Liver (tissue), 3 donors: ENCODE data around the gene CRAMP1.

ENCODE experiments used
- EGR1 ChIP-seq, 2 donors: IDR thresholded peaks; 2 replicates each; pipeline ENCODE4 v1.6.1; 2016 to 2018; ENCODE audit warnings: antibody characterized with exemption in 2 of 2, low read depth in 2 of 2
- SP1 ChIP-seq: IDR thresholded peaks from 2 replicates; pipeline ENCODE4 v1.6.1; 2018; ENCODE audit warnings: antibody characterized with exemption, mild to moderate bottlenecking
- TAF1 ChIP-seq: conservative IDR thresholded peaks from 2 replicates; pipeline ENCODE4 v1.6.1; 2016; ENCODE audit warnings: antibody characterized with exemption, mild to moderate bottlenecking
- YY1 ChIP-seq: IDR thresholded peaks from 2 replicates; pipeline ENCODE4 v1.6.1; 2016; ENCODE audit warnings: antibody characterized with exemption, mild to moderate bottlenecking
- TF ChIP-seq, protein P1 (sequence below): fragments of 150-350 bp; IDR thresholded peaks from 2 replicates; pipeline ENCODE4 v1.5.1; 2017; ENCODE audit warnings: improper control_type of control experiment, low read depth, low read length; ENCODE audit not compliant: missing input control
- TF ChIP-seq, protein P2 (sequence below): IDR thresholded peaks from 2 replicates; pipeline ENCODE4 v1.6.1; 2016; ENCODE audit warnings: antibody characterized with exemption, mild to moderate bottlenecking
- donor health status: healthy.
- donor health status: healthy.

DNA sequence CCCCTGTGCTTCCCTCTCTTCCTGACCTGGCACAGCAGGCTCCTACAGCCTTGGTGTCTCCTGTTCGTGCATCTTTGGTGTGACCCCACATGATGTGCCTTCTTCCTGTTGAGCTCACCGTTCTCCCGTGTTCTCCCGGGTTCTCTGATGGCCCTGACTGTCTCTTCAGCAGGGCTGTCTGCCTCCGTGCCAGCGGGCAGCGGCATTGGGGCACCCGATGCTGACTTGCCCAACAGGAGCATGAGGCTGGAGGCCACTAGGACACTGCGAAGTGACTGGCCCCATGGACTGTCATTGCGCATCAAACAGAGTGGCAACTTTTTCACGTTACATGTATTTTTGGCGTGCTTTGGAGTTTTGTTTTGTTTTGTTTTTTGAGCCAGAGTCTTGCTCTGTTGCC lies 22.4 kb downstream of the CRAMP1 start:
- TF ChIP-seq, protein P1, sequence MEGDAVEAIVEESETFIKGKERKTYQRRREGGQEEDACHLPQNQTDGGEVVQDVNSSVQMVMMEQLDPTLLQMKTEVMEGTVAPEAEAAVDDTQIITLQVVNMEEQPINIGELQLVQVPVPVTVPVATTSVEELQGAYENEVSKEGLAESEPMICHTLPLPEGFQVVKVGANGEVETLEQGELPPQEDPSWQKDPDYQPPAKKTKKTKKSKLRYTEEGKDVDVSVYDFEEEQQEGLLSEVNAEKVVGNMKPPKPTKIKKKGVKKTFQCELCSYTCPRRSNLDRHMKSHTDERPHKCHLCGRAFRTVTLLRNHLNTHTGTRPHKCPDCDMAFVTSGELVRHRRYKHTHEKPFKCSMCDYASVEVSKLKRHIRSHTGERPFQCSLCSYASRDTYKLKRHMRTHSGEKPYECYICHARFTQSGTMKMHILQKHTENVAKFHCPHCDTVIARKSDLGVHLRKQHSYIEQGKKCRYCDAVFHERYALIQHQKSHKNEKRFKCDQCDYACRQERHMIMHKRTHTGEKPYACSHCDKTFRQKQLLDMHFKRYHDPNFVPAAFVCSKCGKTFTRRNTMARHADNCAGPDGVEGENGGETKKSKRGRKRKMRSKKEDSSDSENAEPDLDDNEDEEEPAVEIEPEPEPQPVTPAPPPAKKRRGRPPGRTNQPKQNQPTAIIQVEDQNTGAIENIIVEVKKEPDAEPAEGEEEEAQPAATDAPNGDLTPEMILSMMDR, result no peak
- TF ChIP-seq YY1 (no peak), TAF1 (no peak), SP1 (no peak), EGR1 (IDR thresholded peaks at IDR 0.05; ENCODE audit: low read depth in 2 of 2) (no peak)
- TF ChIP-seq, protein P2, sequence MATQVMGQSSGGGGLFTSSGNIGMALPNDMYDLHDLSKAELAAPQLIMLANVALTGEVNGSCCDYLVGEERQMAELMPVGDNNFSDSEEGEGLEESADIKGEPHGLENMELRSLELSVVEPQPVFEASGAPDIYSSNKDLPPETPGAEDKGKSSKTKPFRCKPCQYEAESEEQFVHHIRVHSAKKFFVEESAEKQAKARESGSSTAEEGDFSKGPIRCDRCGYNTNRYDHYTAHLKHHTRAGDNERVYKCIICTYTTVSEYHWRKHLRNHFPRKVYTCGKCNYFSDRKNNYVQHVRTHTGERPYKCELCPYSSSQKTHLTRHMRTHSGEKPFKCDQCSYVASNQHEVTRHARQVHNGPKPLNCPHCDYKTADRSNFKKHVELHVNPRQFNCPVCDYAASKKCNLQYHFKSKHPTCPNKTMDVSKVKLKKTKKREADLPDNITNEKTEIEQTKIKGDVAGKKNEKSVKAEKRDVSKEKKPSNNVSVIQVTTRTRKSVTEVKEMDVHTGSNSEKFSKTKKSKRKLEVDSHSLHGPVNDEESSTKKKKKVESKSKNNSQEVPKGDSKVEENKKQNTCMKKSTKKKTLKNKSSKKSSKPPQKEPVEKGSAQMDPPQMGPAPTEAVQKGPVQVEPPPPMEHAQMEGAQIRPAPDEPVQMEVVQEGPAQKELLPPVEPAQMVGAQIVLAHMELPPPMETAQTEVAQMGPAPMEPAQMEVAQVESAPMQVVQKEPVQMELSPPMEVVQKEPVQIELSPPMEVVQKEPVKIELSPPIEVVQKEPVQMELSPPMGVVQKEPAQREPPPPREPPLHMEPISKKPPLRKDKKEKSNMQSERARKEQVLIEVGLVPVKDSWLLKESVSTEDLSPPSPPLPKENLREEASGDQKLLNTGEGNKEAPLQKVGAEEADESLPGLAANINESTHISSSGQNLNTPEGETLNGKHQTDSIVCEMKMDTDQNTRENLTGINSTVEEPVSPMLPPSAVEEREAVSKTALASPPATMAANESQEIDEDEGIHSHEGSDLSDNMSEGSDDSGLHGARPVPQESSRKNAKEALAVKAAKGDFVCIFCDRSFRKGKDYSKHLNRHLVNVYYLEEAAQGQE, result no peak
